ENCODE results near the gene TUT1. TPM values are rescaled to one million over a fixed set of nuclear protein-coding genes. Genes with fewer than 3 reads are reported as not detected.
"Not testable (repeated sequence)": the region's sequence is repeated elsewhere in the genome, so short reads cannot be mapped to it uniquely, and the experiment has no call there.

Gene TUT1
- total RNA-seq, 1 experiment from 2014 or later, result 40.0 TPM

- peaks cover 19% of the 10 kb centered on the region for H3K4me1 Mint-ChIP-seq
- ChIA-PET POLR2A (interaction anchor here (1.5 kb wide), 1 partner anchor 15 kb away, joined by 3 read pairs; the partner anchor contains the start of gene EEF1G), CTCF (interaction anchor here (0.6 to 1.9 kb wide), 5 partner anchors 15 to 164 kb away, joined by 3 to 6 read pairs (median 4); partner anchors contain the start of genes EEF1G, EML3, LBHD1 and UQCC3)
- no peak overlapping the region for H3K27ac Mint-ChIP-seq
- ATAC-seq (no peak), DNase-seq (ENCODE audit: low spot score) (no peak)
- H3K4me3 Mint-ChIP-seq, result peak overlapping the region; percentile 99
- no peaks in the 10 kb centered on the region; the same call in 1 of the 2 replicates for H3K27me3 Mint-ChIP-seq (ENCODE audit: low read depth)
- H3K9me3 Mint-ChIP-seq, result no peaks in the 10 kb centered on the region
- H3K36me3 Mint-ChIP-seq, result peaks cover 33% of the 10 kb centered on the region
- TF ChIP-seq NFYB (CRISPR knock-in tag; conservative IDR thresholded peaks at IDR 0.05; ENCODE audit: low read depth) (no peak), ZNF281 (CRISPR knock-in tag; IDR thresholded peaks at IDR 0.05) (no peak), E2F4 (CRISPR knock-in tag; IDR thresholded peaks at IDR 0.05; ENCODE audit: borderline replicate concordance, low read depth) (no peak), E2F1 (CRISPR knock-in tag; IDR thresholded peaks at IDR 0.05) (no peak)
Measured at GRCh38 chr11:62588966-62589637, 2.2 kb downstream of the TUT1 start.

GRCh38 chr11:62585356-62585755 is 6.0 kb downstream of the TUT1 start:
- H3K4me3 Mint-ChIP-seq; H3K4me1 Mint-ChIP-seq; H3K27me3 Mint-ChIP-seq (ENCODE audit: low read depth); ATAC-seq; CTCF ChIA-PET; DNase-seq (ENCODE audit: low spot score); H3K27ac Mint-ChIP-seq; H3K9me3 Mint-ChIP-seq; POLR2A ChIA-PET: not testable (repeated sequence)
- peaks cover 45% of the 10 kb centered on the region for H3K36me3 Mint-ChIP-seq

GRCh38 chr11:62581735-62582134 is 9.6 kb downstream of the TUT1 start:
- H3K27me3 Mint-ChIP-seq (ENCODE audit: low read depth); H3K4me1 Mint-ChIP-seq; DNase-seq (ENCODE audit: low spot score); POLR2A ChIA-PET; H3K27ac Mint-ChIP-seq; ATAC-seq; H3K9me3 Mint-ChIP-seq; H3K4me3 Mint-ChIP-seq: not testable (repeated sequence)
- H3K36me3 Mint-ChIP-seq, result peaks cover 44% of the 10 kb centered on the region
- CTCF ChIA-PET, result interaction anchor here (1.0 kb wide), 1 partner anchor 39 kb away, joined by 3 read pairs; no protein-coding TSS in a partner anchor

GRCh38 chr11:62580959-62581715 is 10.2 kb downstream of the TUT1 start:
- ChIA-PET POLR2A (interaction anchor here (0.5 kb wide), 1 partner anchor 227 kb away, joined by 4 read pairs; no protein-coding TSS in a partner anchor), CTCF (no interaction called here)
- Mint-ChIP-seq H3K9me3 (no peaks in the 10 kb centered on the region), H3K27me3 (ENCODE audit: low read depth) (no peaks in the 10 kb centered on the region), H3K4me1 (no peaks in the 10 kb centered on the region), H3K4me3 (no peak overlapping the region), H3K27ac (no peak overlapping the region), H3K36me3 (peaks cover 46% of the 10 kb centered on the region)
- DNase-seq (ENCODE audit: low spot score) (no peak), ATAC-seq (no peak)
- TF ChIP-seq AFF4 (CRISPR knock-in tag; IDR thresholded peaks at IDR 0.05; ENCODE audit: borderline replicate concordance) (no peak), EMX1 (CRISPR knock-in tag; IDR thresholded peaks at IDR 0.05) (no peak), NFYB (CRISPR knock-in tag; conservative IDR thresholded peaks at IDR 0.05; ENCODE audit: low read depth) (no peak), ZNF317 (CRISPR knock-in tag; IDR thresholded peaks at IDR 0.05; ENCODE audit: borderline replicate concordance, low read depth) (no peak), FOXK1 (CRISPR knock-in tag; IDR thresholded peaks at IDR 0.05) (no peak), CREM (CRISPR knock-in tag; IDR thresholded peaks at IDR 0.05) (no peak), ZBTB43 (CRISPR knock-in tag; IDR thresholded peaks at IDR 0.05) (no peak)
